C1 segment of cervical spinal cord (tissue), 14 donors: ENCODE data around the gene AIFM3.
A peak's percentile ranks its signal among the peaks of the same experiment; 100 is the strongest.
"Not testable (repeated sequence)": the region's sequence is repeated elsewhere in the genome, so short reads cannot be mapped to it uniquely, and the experiment has no call there.

Experiments used
- DNase-seq, 14 donors: peaks; one replicate each; lab custom pipeline; 2025; lab: John Stamatoyannopoulos, UW

The AIFM3 gene

GRCh38 chr22:20966883-20967696 is at the start of gene AIFM3:
Gene AIFM3, plus strand, starts transcription at chr22:20967255. Its CDS starts 690 bp downstream, at chr22:20967945.
- peak in 5 of 14 donors; percentile 20 to 60 (median 58) for DNase-seq

GRCh38 chr22:20918663-20919218 is 48.3 kb upstream of the AIFM3 start:
- DNase-seq: no peak

- DNase-seq: no peak
Measured at GRCh38 chr22:20919718-20920117, 47.3 kb upstream of the AIFM3 start.

- no peak for DNase-seq
Measured at GRCh38 chr22:20920881-20921203, 46.2 kb upstream of the AIFM3 start.

- no peak for DNase-seq
Measured at GRCh38 chr22:20922141-20922751, 44.8 kb upstream of the AIFM3 start.

GRCh38 chr22:20926243-20926642 is 40.8 kb upstream of the AIFM3 start:
- no peak for DNase-seq

- DNase-seq: no peak
Measured at GRCh38 chr22:20927940-20928572, 39.0 kb upstream of the AIFM3 start.

- no peak for DNase-seq
Measured at GRCh38 chr22:20928573-20928967, 38.5 kb upstream of the AIFM3 start.

- DNase-seq: no peak
Measured at GRCh38 chr22:20930004-20930403, 37.1 kb upstream of the AIFM3 start.

- DNase-seq: not testable (repeated sequence)
Measured at GRCh38 chr22:20930435-20930834, 36.6 kb upstream of the AIFM3 start.

GRCh38 chr22:20931126-20931654 is 35.9 kb upstream of the AIFM3 start:
- DNase-seq: no peak

GRCh38 chr22:20933910-20934309 is 33.1 kb upstream of the AIFM3 start:
- no peak for DNase-seq

- not testable (repeated sequence) for DNase-seq
Measured at GRCh38 chr22:20935049-20935448, 32.0 kb upstream of the AIFM3 start.

GRCh38 chr22:20935780-20936539 is 31.1 kb upstream of the AIFM3 start:
- DNase-seq: not testable (repeated sequence)

GRCh38 chr22:20937031-20937793 is 29.8 kb upstream of the AIFM3 start:
- DNase-seq: peak in 1 of 14 donors; percentile 43

GRCh38 chr22:20937794-20938671 is 29.0 kb upstream of the AIFM3 start:
- DNase-seq: no peak

GRCh38 chr22:20939457-20940185 is 27.4 kb upstream of the AIFM3 start:
- not testable (repeated sequence) for DNase-seq

- DNase-seq: peak in 1 of 14 donors; percentile 79
Measured at GRCh38 chr22:20940186-20940651, 26.8 kb upstream of the AIFM3 start.

- DNase-seq: no peak
Measured at GRCh38 chr22:20940904-20941385, 26.1 kb upstream of the AIFM3 start.
